Activated CD4-positive, alpha-beta T cell treated with anti-CD3 and anti-CD28 coated beads, Interleukin-2, amount 50 U/mL, for 16 hours (primary cell): ENCODE measurements around the gene SELENOW.

Experiments
- DNase-seq: peaks from one replicate; pipeline ENCODE4 v3.0.0-alpha.2; 2020

Gene SELENOW

DNA sequence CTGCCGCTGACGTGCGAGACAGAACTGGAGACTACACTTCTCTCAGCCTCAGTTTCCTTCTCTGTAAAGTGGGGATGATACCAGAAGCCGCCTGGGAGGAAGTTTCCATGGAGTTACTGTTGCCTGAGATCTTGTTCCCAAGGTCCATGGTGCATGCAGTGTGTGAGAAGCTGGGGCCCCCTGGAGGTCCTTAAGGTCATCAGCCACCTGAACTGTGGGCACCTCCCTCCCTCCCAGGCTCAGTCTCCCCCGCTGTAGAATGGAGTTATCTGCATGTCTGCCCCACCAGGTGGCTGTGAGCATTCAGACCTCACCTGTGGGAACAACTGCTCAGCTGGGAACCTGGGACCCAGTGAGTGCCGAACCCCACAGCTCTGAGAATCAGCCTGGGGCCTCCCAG, 45.9 kb downstream of the SELENOW start:
- DNase-seq = no peak

DNA sequence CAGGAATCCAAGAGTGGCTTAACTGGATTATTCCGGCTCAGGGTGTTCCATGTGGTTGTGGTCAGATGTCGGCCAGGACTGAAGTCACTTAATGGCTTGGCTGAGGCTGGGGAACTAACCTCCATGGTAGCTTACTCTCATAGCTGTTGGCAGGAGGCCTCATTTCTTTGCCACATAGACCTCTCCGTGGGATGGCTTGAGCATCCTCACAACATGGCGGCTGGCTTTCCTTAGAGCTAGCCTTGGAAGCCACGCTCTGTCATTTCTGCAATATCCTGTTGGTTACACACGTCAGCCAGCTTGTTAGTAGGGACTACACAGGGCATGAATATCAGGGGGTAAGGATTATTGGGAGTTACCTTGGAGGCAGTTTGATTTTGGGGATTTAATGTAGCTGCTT, 48.3 kb downstream of the SELENOW start:
- DNase-seq = no peak

DNA sequence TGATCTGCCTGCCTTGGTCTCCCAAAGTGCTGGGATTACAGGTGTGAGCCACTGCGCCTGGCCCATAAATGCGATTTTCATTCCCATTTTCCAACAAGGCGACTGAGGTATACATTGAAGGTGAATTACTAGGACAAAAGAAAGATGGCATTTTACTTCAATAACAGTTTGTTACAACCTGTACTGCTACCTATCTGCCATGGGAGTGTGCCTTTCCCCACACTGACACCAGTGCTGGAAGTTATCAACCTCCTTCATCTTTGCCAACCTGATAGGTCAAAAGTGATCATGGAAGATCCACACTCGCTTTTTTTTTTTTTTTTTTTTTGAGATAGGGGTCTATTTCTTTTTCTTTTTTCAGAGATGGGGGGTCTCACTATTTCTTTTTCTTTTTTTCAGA, 54.2 kb downstream of the SELENOW start:
- DNase-seq = no peak
